K562 (cell line): ENCODE measurements around the gene CNTF. TPM values are rescaled to one million over a fixed set of nuclear protein-coding genes. Genes with fewer than 3 reads are reported as not detected.

Experiments used
- CTCFL ChIP-seq: IDR thresholded peaks from 2 replicates; pipeline ENCODE4 v1.6.1; 2011; ENCODE audit warnings: borderline replicate concordance, low read depth, mild to moderate bottlenecking, moderate library complexity, low read length; ENCODE audit not compliant: insufficient read depth, poor library complexity, severe bottlenecking
- DACH1 ChIP-seq: fragments of 450-650 bp; IDR thresholded peaks from 2 replicates; pipeline ENCODE4 v1.6.1; 2018; ENCODE audit not compliant: partially characterized antibody
- KAT8 ChIP-seq: fragments of 450-650 bp; IDR thresholded peaks from 2 replicates; pipeline ENCODE4 v1.6.1; 2016; ENCODE audit warnings: low read depth, mild to moderate bottlenecking
- KLF16 ChIP-seq: IDR thresholded peaks from 2 replicates; pipeline ENCODE4 v1.6.1; 2016; ENCODE audit warnings: antibody characterized with exemption
- MAZ ChIP-seq, 2 experiments: fragments of 450-650 bp in 1 of 2; sonication (generic) in 1 of 2; formaldehyde crosslinking; IDR thresholded peaks in 1 of 2; conservative IDR thresholded peaks in 1 of 2; 2 replicates each; pipeline versions ENCODE4 v1.4.0 to v1.5.0; 2020; ENCODE audit warnings: mild to moderate bottlenecking in 1 of 2, missing genetic modification reagents in 1 of 2
- NFXL1 ChIP-seq: fragments of 450-650 bp; formaldehyde crosslinking; IDR thresholded peaks from 2 replicates; pipeline ENCODE4 v1.4.0; 2021; ENCODE audit warnings: mild to moderate bottlenecking
- PHF21A ChIP-seq: fragments of 450-650 bp; IDR thresholded peaks from 2 replicates; pipeline ENCODE4 v1.6.1; 2017; ENCODE audit warnings: low read depth, borderline replicate concordance
- PRMT5 ChIP-seq: sonication (generic); formaldehyde crosslinking; IDR thresholded peaks from 2 replicates; pipeline ENCODE4 v1.5.0; 2020; ENCODE audit warnings: missing genetic modification reagents
- PURB ChIP-seq: sonication (generic); formaldehyde crosslinking; IDR thresholded peaks from 2 replicates; pipeline ENCODE4 v1.9.0; 2021; ENCODE audit warnings: low read depth, mild to moderate bottlenecking, missing genetic modification reagents
- ZBTB5 ChIP-seq: fragments of 450-650 bp; IDR thresholded peaks from 2 replicates; pipeline ENCODE4 v1.6.1; 2017; ENCODE audit warnings: antibody characterized with exemption
- ZFP1 ChIP-seq: fragments of 450-650 bp; formaldehyde crosslinking; IDR thresholded peaks from 2 replicates; pipeline ENCODE4 v1.4.0; 2020; ENCODE audit warnings: mild to moderate bottlenecking, mixed read lengths
- ZFPM2 ChIP-seq: fragments of 250-450 bp; sonication (Bioruptor Pico); IDR thresholded peaks from 2 replicates; pipeline ENCODE4 v1.5.1; 2022; ENCODE audit warnings: mild to moderate bottlenecking
- ZFX ChIP-seq: sonication (generic); formaldehyde crosslinking; IDR thresholded peaks from 2 replicates; pipeline ENCODE4 v1.8.0; 2022; ENCODE audit warnings: mild to moderate bottlenecking, missing genetic modification reagents, moderate library complexity
- ZNF143 ChIP-seq: sonication (generic); formaldehyde crosslinking; IDR thresholded peaks from 2 replicates; pipeline ENCODE4 v1.9.0; 2022; ENCODE audit warnings: mild to moderate bottlenecking, missing genetic modification reagents
- ZNF175 ChIP-seq: fragments of 200-800 bp; sonication (Bioruptor generic); IDR thresholded peaks from 2 replicates; pipeline ENCODE4 v1.6.1; 2016; ENCODE audit warnings: low read depth, mild to moderate bottlenecking, missing genetic modification characterization, missing compliant biosample characterization
- ZNF232 ChIP-seq: sonication (generic); formaldehyde crosslinking; IDR thresholded peaks from 2 replicates; pipeline ENCODE4 v1.8.0; 2022; ENCODE audit warnings: mild to moderate bottlenecking, missing genetic modification reagents
- ZNF431 ChIP-seq: sonication (generic); formaldehyde crosslinking; IDR thresholded peaks from 2 replicates; pipeline ENCODE4 v1.8.0; 2022; ENCODE audit warnings: mild to moderate bottlenecking, missing genetic modification reagents
- polyA plus RNA-seq, 8 experiments: library from polyadenylated mRNA; depleted of rRNA in 4 of 8; stranded (reverse) in 5 of 8; unstranded in 3 of 8; fragments of >200 nt; fragmentation: Nextera tagmentation in 2 of 8; fragmentation: Illumina TruSeq in 1 of 8; extraction: Ambion mirVana in 2 of 8; extraction: Trizol in 1 of 8; gene quantifications; 2 replicates each; pipeline versions ENCODE4 v1.2.1 to v1.2.3, GENCODE V29; 2011 to 2014; ENCODE audit warnings: inconsistent platforms in 1 of 8, missing spikeins in 1 of 8
- total RNA-seq, 7 experiments: library from RNA; depleted of rRNA in 6 of 7; stranded (reverse); fragments of >200 nt in 6 of 7; fragmentation: Illumina TruSeq in 2 of 7; extraction: Trizol in 2 of 7; gene quantifications; 2 replicates each; pipeline versions ENCODE4 v1.2.1 to v1.2.3, GENCODE V29; 2011 to 2021; ENCODE audit warnings: low replicate concordance in 1 of 7
- TF ChIP-seq, protein P1 (sequence below), 2 experiments: fragments of 450-650 bp in 1 of 2; sonication (generic) in 1 of 2; formaldehyde crosslinking in 1 of 2; IDR thresholded peaks in 1 of 2; conservative IDR thresholded peaks in 1 of 2; 2 replicates each; pipeline versions ENCODE4 v1.6.1 to v1.8.1; 2016 to 2023; ENCODE audit warnings: mild to moderate bottlenecking in 2 of 2, moderate library complexity in 2 of 2, inconsistent platforms in 1 of 2, missing genetic modification reagents in 1 of 2
- TF ChIP-seq, protein P2 (sequence below), 2 experiments: fragments of 450-650 bp; conservative IDR thresholded peaks; 2 replicates each; pipeline ENCODE4 v1.6.1; 2017; ENCODE audit warnings: mild to moderate bottlenecking in 2 of 2, moderate library complexity in 2 of 2
- TF ChIP-seq, protein P3 (sequence below): fragments of 250-450 bp; sonication (Bioruptor Pico); IDR thresholded peaks from 2 replicates; pipeline ENCODE4 v1.8.0; 2022; ENCODE audit warnings: moderate library complexity, mild to moderate bottlenecking, inconsistent platforms

The CNTF gene
- total and polyA plus RNA-seq, 9 of the 15 experiments (the other 6 are each of a cell fraction or from before 2014, with no cell fraction given) = 0.17 to 5.0 (median 2.3) TPM

DNA sequence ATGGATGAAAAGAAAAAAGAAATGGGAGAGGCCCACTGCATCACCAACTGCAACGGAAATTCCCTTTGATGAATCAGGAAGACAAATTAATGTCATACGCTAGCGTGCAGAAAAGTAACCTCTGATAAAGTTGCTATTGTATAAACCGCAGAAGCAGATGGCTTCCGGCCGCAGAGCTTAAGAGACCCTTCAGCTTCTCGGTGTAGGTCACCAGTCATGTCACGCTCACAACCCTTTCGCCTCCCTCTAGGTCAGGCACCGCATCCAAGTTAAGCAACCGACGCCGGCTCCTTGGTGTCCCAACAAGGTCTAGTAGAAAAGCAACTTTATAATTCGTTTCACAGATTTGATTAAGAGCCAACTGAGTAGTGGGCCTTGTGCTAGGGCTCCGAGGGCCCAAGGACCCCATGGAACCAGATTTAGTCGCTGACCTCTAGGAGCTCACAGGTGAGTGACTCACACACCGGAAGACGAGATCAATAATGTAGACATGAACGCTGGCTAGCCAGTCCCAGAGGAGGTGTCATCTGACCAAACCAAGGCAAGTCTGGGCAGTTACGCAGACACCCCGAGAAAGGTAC is 44.8 kb upstream of the CNTF start (continued):
- TF ChIP-seq, protein P1, sequence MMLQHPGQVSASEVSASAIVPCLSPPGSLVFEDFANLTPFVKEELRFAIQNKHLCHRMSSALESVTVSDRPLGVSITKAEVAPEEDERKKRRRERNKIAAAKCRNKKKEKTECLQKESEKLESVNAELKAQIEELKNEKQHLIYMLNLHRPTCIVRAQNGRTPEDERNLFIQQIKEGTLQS (IDR thresholded peaks at IDR 0.05) = peak; percentile 92
- TF ChIP-seq, protein P1 (CRISPR knock-in tag; conservative IDR thresholded peaks at IDR 0.05) = 0 out of 2 replicates have a peak, but pooled peaks have one; percentile 8
- TF ChIP-seq ZFPM2 (CRISPR knock-in tag) (no peak), DACH1 (no peak), ZFP1 (CRISPR knock-in tag) (no peak), KLF16 (no peak), ZBTB5 (no peak), NFXL1 (CRISPR knock-in tag) (no peak), ZNF232 (CRISPR knock-in tag) (no peak), PRMT5 (CRISPR knock-in tag) (no peak), ZNF143 (CRISPR knock-in tag) (no peak), ZNF431 (CRISPR knock-in tag) (no peak), PURB (CRISPR knock-in tag) (no peak), MAZ (CRISPR knock-in tag; conservative IDR thresholded peaks at IDR 0.05 in 1 of 2, IDR thresholded peaks at IDR 0.05 in 1 of 2) (no peak), PHF21A (no peak; the same call in 1 of the 2 replicates), KAT8 (no peak), ZFX (CRISPR knock-in tag) (peak; percentile 91), CTCFL (no peak), ZNF175 (CRISPR knock-in tag) (no peak)
- TF ChIP-seq, protein P2, sequence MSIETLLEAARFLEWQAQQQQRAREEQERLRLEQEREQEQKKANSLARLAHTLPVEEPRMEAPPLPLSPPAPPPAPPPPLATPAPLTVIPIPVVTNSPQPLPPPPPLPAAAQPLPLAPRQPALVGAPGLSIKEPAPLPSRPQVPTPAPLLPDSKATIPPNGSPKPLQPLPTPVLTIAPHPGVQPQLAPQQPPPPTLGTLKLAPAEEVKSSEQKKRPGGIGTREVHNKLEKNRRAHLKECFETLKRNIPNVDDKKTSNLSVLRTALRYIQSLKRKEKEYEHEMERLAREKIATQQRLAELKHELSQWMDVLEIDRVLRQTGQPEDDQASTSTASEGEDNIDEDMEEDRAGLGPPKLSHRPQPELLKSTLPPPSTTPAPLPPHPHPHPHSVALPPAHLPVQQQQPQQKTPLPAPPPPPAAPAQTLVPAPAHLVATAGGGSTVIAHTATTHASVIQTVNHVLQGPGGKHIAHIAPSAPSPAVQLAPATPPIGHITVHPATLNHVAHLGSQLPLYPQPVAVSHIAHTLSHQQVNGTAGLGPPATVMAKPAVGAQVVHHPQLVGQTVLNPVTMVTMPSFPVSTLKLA (conservative IDR thresholded peaks at IDR 0.05) = peak in 1 of 2 experiments; percentile 50; a peak in 2 of 4 replicates
- TF ChIP-seq, protein P3, sequence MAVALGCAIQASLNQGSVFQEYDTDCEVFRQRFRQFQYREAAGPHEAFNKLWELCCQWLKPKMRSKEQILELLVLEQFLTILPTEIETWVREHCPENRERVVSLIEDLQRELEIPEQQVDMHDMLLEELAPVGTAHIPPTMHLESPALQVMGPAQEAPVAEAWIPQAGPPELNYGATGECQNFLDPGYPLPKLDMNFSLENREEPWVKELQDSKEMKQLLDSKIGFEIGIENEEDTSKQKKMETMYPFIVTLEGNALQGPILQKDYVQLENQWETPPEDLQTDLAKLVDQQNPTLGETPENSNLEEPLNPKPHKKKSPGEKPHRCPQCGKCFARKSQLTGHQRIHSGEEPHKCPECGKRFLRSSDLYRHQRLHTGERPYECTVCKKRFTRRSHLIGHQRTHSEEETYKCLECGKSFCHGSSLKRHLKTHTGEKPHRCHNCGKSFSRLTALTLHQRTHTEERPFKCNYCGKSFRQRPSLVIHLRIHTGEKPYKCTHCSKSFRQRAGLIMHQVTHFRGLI = no peak
